HepG2 (cell line): ENCODE results near the gene PACS1. TPM values are rescaled to one million over a fixed set of nuclear protein-coding genes. Genes with fewer than 3 reads are reported as not detected.

Source experiments
- ATAC-seq: fragments of 200-7000 bp; cut with Tn5 transposase; 3 replicates; pipeline ENCODE4 v1.9.1; 2020; ENCODE audit warnings: mild to moderate bottlenecking, moderate library complexity
- BruUV-seq: library from RNA; stranded (reverse); fragments of 400-500 nt; replicated peaks from 2 replicates; lab custom pipeline; 2021; lab: Mats Ljungman, UMichigan
- CTCF ChIA-PET: fragments of 300-600 bp; formaldehyde crosslinking; extraction: SDS; loops from one replicate; lab custom pipeline; 2021; ENCODE audit warnings: low total read pairs, inconsistent platforms, low intra/inter-chr PET ratio; lab: Yijun Ruan, JAX
- POLR2A ChIA-PET: fragments of 350-600 bp; sonication (Branson Sonifier 250); formaldehyde crosslinking; loops from one replicate; lab custom pipeline; 2020; ENCODE audit warnings: antibody characterized with exemption, inconsistent platforms; lab: Yijun Ruan, JAX
- DNase-seq: peaks from one replicate; pipeline ENCODE4 v3.0.0-alpha.2; 2015; ENCODE audit warnings: low spot score
- FAIRE-seq: peaks from 3 replicates; lab custom pipeline; 2011; peaks lifted over from hg19 to GRCh38; lab: Jason Lieb, UNC
- H2AFZ ChIP-seq: one replicate; pipeline ENCODE4 v1.6.1; 2011; ENCODE audit warnings: low read length, inconsistent platforms
- H3K27ac ChIP-seq: fragments of 300-600 bp; 3 replicates; pipeline ENCODE4 v1.8.0; 2011; ENCODE audit warnings: mixed run types, mild to moderate bottlenecking, mixed read lengths, low read length, inconsistent platforms; ENCODE audit not compliant: insufficient read depth; ENCODE audit errors: extremely low read length
- H3K27me3 ChIP-seq, 2 experiments: fragments of 200-600 bp in 1 of 2; 2 replicates in 1 of 2; 3 replicates in 1 of 2; pipeline versions ENCODE4 v1.6.0 to v1.8.0; 2011; ENCODE audit warnings: low read length in 2 of 2, mild to moderate bottlenecking in 2 of 2, moderate library complexity in 2 of 2, inconsistent platforms in 1 of 2; ENCODE audit not compliant: insufficient read depth in 2 of 2, control insufficient read depth in 1 of 2
- H3K36me3 ChIP-seq, 2 experiments: fragments of 200-600 bp in 1 of 2; replicated peaks in 1 of 2; 2 replicates in 1 of 2; 3 replicates in 1 of 2; pipeline versions ENCODE4 v1.5.1 to v1.8.0; 2011; ENCODE audit warnings: low read length in 2 of 2, inconsistent platforms in 1 of 2; ENCODE audit not compliant: insufficient read depth in 2 of 2, control insufficient read depth in 1 of 2
- H3K4me1 ChIP-seq: 2 replicates; pipeline ENCODE4 v1.5.1; 2012; ENCODE audit warnings: low read length, inconsistent platforms; ENCODE audit not compliant: insufficient read depth
- H3K4me2 ChIP-seq: 2 replicates; pipeline ENCODE4 v1.6.0; 2011; ENCODE audit warnings: low read depth, low read length, inconsistent platforms
- H3K4me3 ChIP-seq, 3 experiments: fragments of 200-600 bp in 1 of 3; sonication (generic), shearing (Covaris generic) in 1 of 3; replicated peaks in 1 of 3; 2 replicates each; pipeline ENCODE4 v1.5.1; 2011 to 2016; ENCODE audit warnings: low read length in 3 of 3, inconsistent platforms in 2 of 3, low read depth in 2 of 3, mild to moderate bottlenecking in 2 of 3, control low read depth in 1 of 3, mixed read lengths in 1 of 3; ENCODE audit not compliant: insufficient read depth in 1 of 3
- H3K79me2 ChIP-seq: one replicate; pipeline ENCODE4 v1.6.1; 2011; ENCODE audit warnings: low read length, inconsistent platforms; ENCODE audit not compliant: insufficient read depth
- H3K9ac ChIP-seq: 2 replicates; pipeline ENCODE4 v1.6.0; 2011; ENCODE audit warnings: mild to moderate bottlenecking, low read depth, low read length, inconsistent platforms; ENCODE audit not compliant: insufficient read depth
- H3K9me3 ChIP-seq: 2 replicates; pipeline ENCODE4 v1.5.1; 2012; ENCODE audit warnings: mild to moderate bottlenecking, low read length
- H4K20me1 ChIP-seq: 2 replicates; pipeline ENCODE4 v1.6.0; 2011; ENCODE audit warnings: inconsistent platforms, mild to moderate bottlenecking, low read length, moderate library complexity; ENCODE audit not compliant: insufficient read depth
- AGO2 ChIP-seq: fragments of 200-400 bp; formaldehyde crosslinking; optimal IDR thresholded peaks from 2 replicates; pipeline ENCODE3; 2017; ENCODE audit warnings: mild to moderate bottlenecking, low read depth, low read length, moderate library complexity
- BORCS8-MEF2B ChIP-seq: sonication (generic); formaldehyde crosslinking; IDR thresholded peaks from 2 replicates; pipeline ENCODE4 v1.8.0; 2022; ENCODE audit warnings: mild to moderate bottlenecking, missing genetic modification reagents
- HMGXB3 ChIP-seq: sonication (generic); formaldehyde crosslinking; IDR thresholded peaks from 2 replicates; pipeline ENCODE4 v1.4.0; 2020; ENCODE audit warnings: missing genetic modification reagents, borderline replicate concordance
- MED13 ChIP-seq: sonication (generic); formaldehyde crosslinking; IDR thresholded peaks from 2 replicates; pipeline ENCODE4 v1.5.0; 2020; ENCODE audit warnings: missing genetic modification reagents
- MXD1 ChIP-seq: sonication (generic); formaldehyde crosslinking; IDR thresholded peaks from 2 replicates; pipeline ENCODE4 v1.4.0; 2020; ENCODE audit warnings: mild to moderate bottlenecking, missing genetic modification reagents
- NR2F2 ChIP-seq: IDR thresholded peaks from 2 replicates; pipeline ENCODE4 v1.6.1; 2012; ENCODE audit warnings: low read depth, inconsistent platforms, borderline replicate concordance
- SIX4 ChIP-seq: sonication (generic); formaldehyde crosslinking; IDR thresholded peaks from 2 replicates; pipeline ENCODE4 v1.4.0; 2020; ENCODE audit warnings: missing genetic modification reagents
- ZFP90 ChIP-seq: sonication (generic); formaldehyde crosslinking; IDR thresholded peaks from 2 replicates; pipeline ENCODE4 v1.8.0; 2022; ENCODE audit warnings: missing genetic modification reagents, mild to moderate bottlenecking, inconsistent platforms, borderline replicate concordance
- ZNF280B ChIP-seq: sonication (generic); formaldehyde crosslinking; IDR thresholded peaks from 2 replicates; pipeline ENCODE4 v1.5.0; 2020; ENCODE audit warnings: missing genetic modification reagents, mild to moderate bottlenecking, borderline replicate concordance
- ZNF501 ChIP-seq: sonication (generic); formaldehyde crosslinking; IDR thresholded peaks from 2 replicates; pipeline ENCODE4 v1.5.1; 2020; ENCODE audit warnings: mild to moderate bottlenecking, moderate library complexity, missing genetic modification reagents
- WGBS: methylation state at CpG from one replicate; pipeline ENCODE4 v1.1.6; 2017; ENCODE audit warnings: low lambda C conversion rate; 5-methylcytosine and 5-hydroxymethylcytosine counted together
- in situ Hi-C: cut with HindIII; loops from 2 replicates; pipeline ENCODE4 v1.10.0; 2017; ENCODE audit warnings: low pct_unique_long_range_greater_than_20kb; ENCODE audit not compliant: extremely low pct_ligation_motif_present
- intact Hi-C: fragments of 100-400 bp; cut with micrococcal nuclease; formaldehyde crosslinking; loops from one replicate; pipeline ENCODE4 v1.10.0; 2022; ENCODE audit not compliant: unreplicated experiment
- polyA plus RNA-seq, 8 experiments: library from polyadenylated mRNA; depleted of rRNA in 3 of 8; stranded (reverse) in 7 of 8; unstranded in 1 of 8; fragments of >200 nt; fragmentation: Illumina TruSeq in 4 of 8; extraction: Trizol in 4 of 8; gene quantifications; 2 replicates each; pipeline versions ENCODE4 v1.2.1 to v1.2.3, GENCODE V29; 2011 to 2016; ENCODE audit warnings: low read depth in 4 of 8, missing spikeins in 1 of 8, mixed read lengths in 1 of 8; ENCODE audit not compliant: insufficient read depth in 1 of 8
- total RNA-seq, 5 experiments: library from RNA; depleted of rRNA; stranded (reverse); fragments of >200 nt; fragmentation: Illumina TruSeq; extraction: Trizol; gene quantifications; 2 replicates each; pipeline ENCODE4 v1.2.3, GENCODE V29; 2016; ENCODE audit warnings: low read depth in 1 of 5

Gene PACS1
- total and polyA plus RNA-seq, 2 of the 13 experiments (the other 11 are each of a cell fraction or from before 2014, with no cell fraction given): 7.6 to 8.6 TPM

- H3K9ac ChIP-seq: no peak overlapping the region
- no peak for DNase-seq
- WGBS: 100% methylated on average over 1 of the region's 5 CpGs
- ChIA-PET POLR2A (interaction anchor here (5.7 kb wide), 1 partner anchor 25 kb away, joined by 121 read pairs; no protein-coding TSS in a partner anchor), CTCF (no interaction called here)
- H3K4me2 ChIP-seq: peak overlapping the region; percentile 94; the same call in 1 of the 2 replicates
- peaks cover 5 to 23% of the 10 kb centered on the region in 2 experiments; a peak in 4 of 5 replicates for H3K36me3 ChIP-seq
- TF ChIP-seq AGO2 (peak; percentile 31), NR2F2 (no peak), BORCS8-MEF2B (CRISPR knock-in tag) (no peak), ZNF280B (CRISPR knock-in tag) (no peak)
- peaks cover 29% of the 10 kb centered on the region for H3K79me2 ChIP-seq
- intact Hi-C loops: no loop called here
- BruUV-seq: no TSS peak
- 0 out of 6 replicates have a peak overlapping the region, but pooled peaks of 1 of the 3 experiments have one; percentile 95 for H3K4me3 ChIP-seq
- peaks cover 0 to 6% of the 10 kb centered on the region in 2 experiments; a peak in 1 of 5 replicates for H3K27me3 ChIP-seq
- no peak for FAIRE-seq
- H3K4me1 ChIP-seq: peaks cover 57% of the 10 kb centered on the region
- no peak for ATAC-seq
- in situ Hi-C loops: no loop called here
- H2AFZ ChIP-seq: no peak overlapping the region
- peaks cover 4% of the 10 kb centered on the region for H4K20me1 ChIP-seq
- no peak overlapping the region for H3K27ac ChIP-seq
- no peaks in the 10 kb centered on the region for H3K9me3 ChIP-seq
Measured at GRCh38 chr11:66286699-66287098, 216.6 kb downstream of the PACS1 start.

- peaks cover 61% of the 10 kb centered on the region for H3K4me1 ChIP-seq
- ATAC-seq (no peak), DNase-seq (no peak), FAIRE-seq (no peak)
- peak overlapping the region; percentile 97 for H3K27ac ChIP-seq
- no peaks in the 10 kb centered on the region for H4K20me1 ChIP-seq
- peak overlapping the region; percentile 96; the same call in 1 of the 2 replicates for H3K9ac ChIP-seq
- no TSS peak for BruUV-seq
- in situ Hi-C loops (no loop called here), intact Hi-C loops (no loop called here)
- no peak overlapping the region for H2AFZ ChIP-seq
- peak overlapping the region; percentile 79 to 95 (median 88) for H3K4me3 ChIP-seq
- peaks cover 5 to 23% of the 10 kb centered on the region in 2 experiments; a peak in 4 of 5 replicates for H3K36me3 ChIP-seq
- H3K27me3 ChIP-seq: peaks cover 0 to 10% of the 10 kb centered on the region in 2 experiments; a peak in 4 of 5 replicates
- WGBS: 83% methylated on average over 10 of the region's 10 CpGs
- H3K4me2 ChIP-seq: peak overlapping the region; percentile 94
- H3K79me2 ChIP-seq: peaks cover 29% of the 10 kb centered on the region
- ChIA-PET CTCF (no interaction called here), POLR2A (interaction anchor here (2.1 to 5.7 kb wide), 5 partner anchors 7 to 193 kb away, joined by 9 to 121 read pairs (median 28); partner anchors contain the start of genes CD248, DPP3 and RAB1B)
- no peaks in the 10 kb centered on the region for H3K9me3 ChIP-seq
- TF ChIP-seq MXD1 (CRISPR knock-in tag) (no peak), HMGXB3 (CRISPR knock-in tag) (no peak), MED13 (CRISPR knock-in tag) (no peak), ZNF501 (CRISPR knock-in tag) (no peak), ZFP90 (no peak), SIX4 (CRISPR knock-in tag) (no peak)
Measured at GRCh38 chr11:66287211-66287888, 217.3 kb downstream of the PACS1 start.
